Body of pancreas (tissue), 4 donors: Measurements from ENCODE around the gene TMED4.

ENCODE experiments used
- CTCF ChIP-seq, 7 experiments: fragments of 450-650 bp in 4 of 7; fragments of 200-600 bp in 3 of 7; sonication (generic) in 3 of 7; IDR thresholded peaks; one replicate each; pipeline ENCODE4 v1.5.1; 2016 to 2019; ENCODE audit warnings: antibody characterized with exemption in 7 of 7
- POLR2A ChIP-seq, 3 donors: fragments of 450-650 bp; IDR thresholded peaks; one replicate each; pipeline ENCODE4 v1.6.1; 2016; ENCODE audit warnings: antibody characterized with exemption in 3 of 3, mild to moderate bottlenecking in 2 of 3

- TF ChIP-seq CTCF (IDR thresholded peaks at IDR 0.05) (no peak), POLR2A (IDR thresholded peaks at IDR 0.05) (no peak)
Observed at GRCh38 chr7:44621034-44621749, 39.2 kb upstream of the TMED4 start.
